HG03460 (cell line): Measurements from ENCODE around the gene SPRED3.

ENCODE experiments used
- ATAC-seq: cut with Tn5 transposase; IDR thresholded peaks from one replicate; pipeline ENCODE4 v1.9.1; 2021; ENCODE audit not compliant: unreplicated experiment

Gene SPRED3

DNA sequence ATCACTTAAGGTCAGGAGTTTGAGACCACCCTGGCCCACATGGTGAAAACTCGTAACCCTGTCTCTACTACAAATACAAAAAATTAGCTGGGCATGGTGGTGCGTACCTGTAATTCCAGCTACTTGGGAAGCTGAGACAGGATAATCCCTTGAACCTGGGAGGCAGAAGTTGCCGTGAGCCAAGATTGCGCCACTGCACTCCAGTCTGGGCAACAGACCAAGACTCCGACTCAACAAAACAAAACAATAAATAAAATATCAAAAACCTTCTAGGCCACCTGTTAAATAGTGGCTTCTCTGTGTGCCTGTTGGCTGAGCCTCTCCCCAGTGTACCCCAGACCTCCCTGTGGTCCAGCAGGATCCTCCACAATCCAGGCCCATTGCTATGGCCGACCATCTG lies 17.4 kb upstream of the SPRED3 start:
- no peak for ATAC-seq

GRCh38 chr19:38373907-38374331 lies 14.6 kb upstream of the SPRED3 start:
- no peak for ATAC-seq

DNA sequence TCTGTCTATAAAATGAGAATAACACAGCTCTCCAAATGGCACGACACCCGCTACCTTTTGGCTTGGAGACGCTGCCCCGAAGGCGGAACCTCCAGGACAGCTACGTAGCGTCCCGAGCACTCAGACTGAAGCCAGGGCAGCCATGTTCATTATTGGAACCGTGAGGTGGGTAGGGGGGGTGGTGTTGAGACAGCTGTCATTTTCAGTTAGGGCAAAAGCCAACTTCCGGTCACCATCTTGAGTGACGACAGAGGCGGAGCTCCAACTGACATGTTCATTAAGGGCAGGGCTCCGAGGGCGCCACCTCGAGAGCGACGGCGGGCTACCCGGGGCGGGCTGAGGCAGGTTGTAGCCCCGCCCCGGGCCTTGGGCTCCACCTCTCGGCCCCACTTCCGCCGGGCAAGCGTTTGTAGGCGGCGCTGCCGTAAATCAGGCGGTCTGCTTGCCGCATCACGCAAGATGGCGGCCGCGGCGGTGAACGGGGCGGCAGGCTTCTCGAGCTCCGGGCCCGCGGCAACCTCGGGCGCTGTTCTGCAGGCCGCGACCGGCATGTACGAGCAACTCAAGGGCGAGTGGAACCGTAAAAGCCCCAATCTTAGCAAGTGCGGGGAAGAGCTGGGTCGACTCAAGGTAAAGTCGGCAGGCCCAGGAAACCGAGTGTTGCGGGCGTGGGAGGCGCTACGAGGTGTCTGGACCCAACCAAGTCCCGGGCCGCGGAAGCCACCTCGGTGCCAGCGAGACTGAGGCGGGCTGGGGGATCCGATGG lies 14.0 kb upstream of the SPRED3 start, which contains the start of gene PSMD8:
TSS of gene PSMD8 (plus strand) at position 240 of the 766 bp plus-strand sequence. CDS start at position 271, 31 bp downstream.
- ATAC-seq: peak; percentile 93

DNA sequence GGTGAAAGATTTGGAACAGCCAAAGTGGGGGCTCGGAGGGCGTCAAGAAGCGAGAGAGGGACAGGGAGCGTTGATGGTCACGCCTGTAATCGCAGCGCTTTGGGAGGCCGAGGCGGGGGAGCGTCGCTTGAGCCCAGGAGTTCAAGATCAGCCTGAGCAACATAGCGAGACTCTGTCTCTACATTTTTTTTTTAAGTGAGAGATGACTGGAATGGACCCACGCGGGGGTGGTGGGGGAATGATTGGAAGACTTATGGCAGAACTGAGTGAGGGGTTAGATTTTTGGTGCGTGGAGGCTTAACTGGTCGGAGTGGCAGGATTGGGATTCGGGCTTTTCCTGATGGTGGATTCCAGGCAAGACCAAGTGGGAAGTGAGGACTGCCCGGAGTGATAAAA lies 13.4 kb upstream of the SPRED3 start:
- no peak for ATAC-seq

DNA sequence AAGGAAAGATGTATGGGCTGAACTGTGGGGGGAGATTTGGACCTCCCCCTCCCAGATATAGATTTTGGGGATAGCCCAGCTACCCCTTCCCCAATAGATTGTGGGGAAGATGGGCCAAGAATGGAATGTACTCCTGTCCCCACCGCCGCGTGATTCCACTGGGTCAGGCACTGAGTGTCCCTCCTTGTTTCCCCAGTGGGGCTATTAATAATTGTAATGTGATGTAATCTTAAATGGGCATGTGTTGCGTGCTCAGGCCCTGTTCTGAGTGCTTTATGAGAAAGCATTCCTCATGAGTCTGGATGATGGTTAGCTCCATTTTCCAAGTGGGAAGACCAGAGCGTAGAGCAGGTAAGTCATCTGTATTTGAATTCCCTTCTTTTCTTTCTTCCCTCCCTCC lies 12.7 kb upstream of the SPRED3 start:
- ATAC-seq: no peak

DNA sequence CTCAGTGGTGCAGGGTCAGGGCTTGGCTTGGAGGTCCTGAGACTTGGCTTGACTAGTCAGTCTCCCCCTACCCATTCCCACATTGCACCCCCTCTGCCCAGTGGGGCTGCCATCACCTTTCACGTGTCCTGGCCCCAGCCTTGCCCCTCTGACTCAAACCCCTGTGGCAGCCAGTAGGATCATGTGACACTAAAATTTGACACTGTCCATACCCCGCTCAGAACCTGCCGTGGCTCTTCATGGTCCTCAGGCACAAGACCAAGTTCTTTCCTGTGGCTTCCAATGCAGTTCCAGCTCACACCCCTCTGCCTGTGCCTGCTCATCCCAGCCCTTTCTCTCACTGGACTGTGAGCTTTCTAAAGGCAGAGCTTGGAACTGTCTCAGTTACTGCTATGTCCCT lies 11.9 kb upstream of the SPRED3 start:
- ATAC-seq: no peak

DNA sequence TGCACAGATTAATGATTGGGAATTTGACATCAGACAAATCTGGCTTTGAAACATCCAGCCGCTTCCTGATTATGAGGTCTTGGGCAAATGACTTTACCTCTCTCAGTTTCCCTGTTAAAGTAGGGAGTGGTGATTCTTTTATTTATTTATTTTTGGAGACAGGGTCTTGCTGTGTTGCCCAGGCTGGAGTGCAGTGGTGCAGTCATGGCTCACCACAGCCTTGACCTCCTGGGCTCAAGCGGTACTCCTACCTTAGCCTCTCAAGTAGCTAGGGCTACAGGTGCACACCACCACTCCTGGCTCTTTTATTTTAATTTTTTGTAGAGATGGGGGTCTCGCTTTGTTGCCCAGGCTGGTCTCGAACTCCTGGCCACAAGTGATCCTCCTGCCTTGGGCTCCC lies 11.4 kb upstream of the SPRED3 start:
- no peak for ATAC-seq

DNA sequence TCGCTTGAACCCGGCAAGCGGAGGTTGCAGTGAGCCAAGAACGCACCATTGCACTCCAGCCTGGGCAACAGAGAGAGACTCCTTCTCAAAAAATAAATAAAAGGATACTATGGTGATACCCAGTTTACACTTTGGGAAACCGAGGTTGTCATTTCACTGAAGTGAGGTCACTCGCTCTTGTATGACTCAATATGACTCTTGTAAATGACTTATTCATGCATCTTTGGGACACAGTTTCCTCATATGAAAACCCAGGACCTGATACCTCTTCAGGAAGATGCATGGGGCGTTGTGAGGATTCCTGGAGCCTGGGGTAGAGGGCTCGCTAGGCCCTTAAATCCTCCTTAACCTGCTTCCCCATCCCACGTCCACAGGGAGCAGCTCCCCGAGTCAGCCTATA lies 9.6 kb upstream of the SPRED3 start:
- ATAC-seq: no peak

DNA sequence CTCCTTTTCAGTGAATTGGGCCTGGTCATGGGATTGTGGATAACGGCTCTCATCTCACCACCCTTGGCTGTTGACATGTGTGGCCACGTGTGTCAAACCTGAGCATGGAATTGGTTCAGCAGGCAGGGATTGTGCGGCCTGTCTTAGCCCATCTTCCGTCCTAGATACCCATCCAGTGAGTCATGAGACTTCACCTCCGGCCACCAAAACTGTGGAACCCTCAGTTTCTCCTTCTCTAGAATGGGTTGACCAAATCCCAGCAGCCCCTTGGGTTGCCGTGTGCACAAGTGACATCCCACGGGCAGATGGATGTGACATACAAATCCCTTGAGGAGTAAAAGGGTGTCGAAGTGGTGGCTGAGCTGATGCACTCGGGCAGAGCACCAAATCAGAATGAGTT lies 7.4 kb upstream of the SPRED3 start:
- no peak for ATAC-seq

DNA sequence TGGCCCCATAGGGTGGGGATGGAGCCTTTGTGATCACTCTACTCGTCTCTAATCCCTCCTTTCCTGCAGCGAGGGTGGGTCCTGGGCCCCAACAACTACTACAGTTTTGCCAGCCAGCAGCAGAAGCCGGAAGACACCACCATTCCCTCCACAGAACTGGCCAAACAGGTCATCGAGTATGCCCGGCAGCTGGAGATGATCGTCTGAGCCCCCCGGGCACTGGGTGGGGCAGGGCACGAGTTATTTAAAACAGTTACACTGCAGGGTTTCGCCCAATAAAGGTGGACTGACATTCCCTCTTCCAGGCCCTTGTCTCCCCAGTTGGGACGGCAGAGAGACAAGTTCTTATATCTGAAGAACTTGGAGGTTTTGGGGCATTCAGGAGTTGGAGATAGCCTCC lies 5.3 kb upstream of the SPRED3 start:
- no peak for ATAC-seq

DNA sequence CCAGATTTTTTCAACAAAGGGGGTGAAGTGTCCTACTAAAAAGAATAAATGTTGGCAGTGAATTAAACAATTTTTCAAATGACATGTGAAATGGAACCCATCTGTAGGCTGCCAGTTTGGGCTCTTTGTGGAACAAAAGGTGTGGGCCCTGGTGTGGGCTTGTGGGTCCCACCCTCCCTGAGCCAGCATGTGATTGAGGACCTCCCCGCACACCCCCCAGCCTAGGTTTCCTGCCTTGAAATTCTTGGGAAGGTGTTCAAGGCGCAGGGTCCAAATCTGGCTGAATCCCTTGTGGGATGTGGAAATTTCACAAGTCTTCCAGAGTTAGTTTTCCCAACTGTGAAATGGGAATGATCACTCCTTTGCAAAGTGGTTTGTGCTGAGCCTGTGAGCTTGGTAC lies 4.8 kb upstream of the SPRED3 start:
- no peak for ATAC-seq

DNA sequence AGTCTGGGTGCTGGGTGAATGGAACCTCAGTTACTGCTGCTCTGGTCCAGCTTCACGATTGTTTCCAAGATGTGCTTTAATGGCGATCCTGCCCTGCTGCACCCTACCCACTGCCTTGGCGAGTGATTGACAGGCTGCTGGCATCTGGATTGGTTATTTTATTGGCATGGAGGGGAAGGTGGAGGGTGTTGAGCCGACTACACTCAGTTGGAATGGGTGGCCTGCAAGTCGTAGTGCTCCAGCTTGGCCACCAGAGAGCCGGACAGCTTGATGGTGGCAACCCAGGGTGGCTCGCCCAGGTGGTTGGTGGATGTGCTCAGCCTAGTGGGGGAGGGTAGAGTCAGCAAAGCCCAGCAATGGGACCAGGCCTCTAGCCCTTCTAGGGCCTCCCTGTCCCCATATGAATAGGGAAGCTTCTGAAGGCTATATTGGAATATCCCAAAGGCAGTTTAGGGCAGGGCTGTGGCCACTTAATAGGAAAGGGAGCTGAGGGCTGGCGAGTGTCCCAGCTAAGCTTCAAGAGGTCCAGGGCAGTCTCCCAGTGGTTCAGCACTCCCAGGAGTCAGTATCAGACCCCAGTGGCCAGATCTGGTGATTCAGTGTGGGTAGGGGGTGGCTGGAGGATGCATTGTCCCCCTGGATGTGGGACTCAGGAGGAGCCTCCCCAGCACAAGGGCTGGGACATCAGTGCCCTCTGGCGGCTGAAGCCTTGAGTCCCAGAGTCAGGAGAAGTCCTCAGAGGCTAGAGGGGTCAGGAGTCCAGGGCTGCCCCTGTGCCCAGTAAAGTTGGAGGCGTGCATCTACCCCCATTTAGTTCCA lies 4.1 kb upstream of the SPRED3 start:
- ATAC-seq: no peak

DNA sequence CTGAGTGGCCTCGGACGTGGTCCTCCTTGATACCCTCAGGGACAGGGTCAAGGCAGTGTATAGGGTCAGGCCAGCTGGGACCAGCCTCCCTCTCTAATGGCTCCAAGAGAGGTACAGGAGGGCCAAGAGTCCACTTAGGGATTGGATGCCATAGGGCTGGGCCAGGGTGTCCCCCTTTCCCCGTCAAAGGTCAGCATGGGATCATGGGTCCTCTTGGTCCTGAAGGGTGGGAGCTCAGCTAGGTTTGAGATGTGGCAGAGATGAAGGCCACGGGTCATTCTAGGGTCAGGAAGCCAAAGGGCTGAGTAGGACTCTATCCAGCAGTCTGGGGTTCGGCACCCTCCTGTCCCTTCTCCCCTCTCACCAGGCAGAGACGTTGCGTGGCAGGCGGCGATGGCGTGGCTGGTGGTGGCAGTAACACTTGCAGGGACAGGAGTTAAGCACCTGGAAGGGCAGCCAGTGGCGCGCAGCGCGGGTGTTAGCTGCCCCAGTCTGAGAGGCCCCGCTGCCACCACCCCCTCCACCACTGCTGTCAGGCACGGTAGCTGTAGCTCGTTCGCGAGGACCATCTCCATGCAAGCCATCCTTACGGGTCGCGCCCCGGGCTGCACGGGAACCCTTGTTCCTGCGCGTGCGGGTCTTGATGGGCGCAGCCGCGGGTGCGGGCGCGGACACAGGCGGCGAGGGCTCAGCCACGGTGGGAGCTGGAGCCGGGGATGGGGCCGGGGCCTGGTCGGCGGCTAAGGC lies 3.3 kb upstream of the SPRED3 start:
- no peak for ATAC-seq

GRCh38 chr19:38385804-38386257 lies 2.7 kb upstream of the SPRED3 start:
- no peak for ATAC-seq

GRCh38 chr19:38386300-38386970 lies 2.1 kb upstream of the SPRED3 start:
- ATAC-seq: no peak

GRCh38 chr19:38386971-38387549 lies 1.4 kb upstream of the SPRED3 start:
- no peak for ATAC-seq

DNA sequence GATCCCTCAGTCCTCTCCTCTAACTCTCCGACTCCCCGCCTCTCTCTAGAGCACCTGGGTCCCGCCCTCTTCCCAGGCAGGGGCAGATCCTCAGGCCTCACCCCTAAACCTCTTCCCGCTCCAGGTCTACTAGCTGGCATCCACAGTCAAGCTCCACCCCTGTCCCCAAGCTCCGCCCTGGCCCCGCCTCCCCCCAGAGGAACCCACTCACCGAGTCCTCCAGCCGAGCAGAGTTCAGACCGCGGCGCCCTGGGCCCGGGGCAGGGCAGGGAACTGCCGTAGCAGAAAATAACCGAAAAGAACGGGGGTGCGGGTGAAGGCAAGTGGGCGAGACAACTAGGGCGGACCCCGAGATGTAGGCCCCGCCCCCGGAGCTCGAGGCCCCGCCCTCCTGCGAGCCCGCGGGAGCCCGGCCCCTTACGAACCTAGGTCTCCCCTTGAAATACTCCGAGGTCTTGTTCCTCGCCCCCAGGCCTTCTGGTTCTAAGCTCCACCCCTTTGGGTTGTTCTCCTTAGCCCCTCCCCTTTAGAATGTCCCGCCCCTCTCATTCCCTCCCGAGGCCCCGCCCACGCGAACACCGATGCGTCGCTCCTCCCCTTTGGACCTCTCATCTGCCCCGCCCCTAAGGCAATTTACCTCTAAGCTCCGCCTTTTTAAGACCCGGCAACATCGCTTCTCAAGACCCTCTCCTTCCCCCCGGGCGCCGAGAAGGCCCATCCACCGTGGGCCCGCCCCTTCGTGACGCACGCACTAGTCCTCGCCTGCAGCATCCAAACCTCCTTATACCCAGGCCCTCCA lies 748 bp upstream of the SPRED3 start, which contains the start of gene GGN:
TSS of gene GGN (minus strand) at position 485 of the 799 bp plus-strand sequence. CDS start 773 bp downstream, outside the sequence.
- ATAC-seq: peak; percentile 51

GRCh38 chr19:38389101-38389925 lies 816 bp downstream of the SPRED3 start:
- no peak for ATAC-seq
